Stromal cell of bone marrow (primary cell): ENCODE measurements around the gene DUSP2.
"Not testable (repeated sequence)": the region's sequence is repeated elsewhere in the genome, so short reads cannot be mapped to it uniquely, and the experiment has no call there.

Experiments
- DNase-seq: peaks from one replicate; pipeline ENCODE4 v3.0.0-alpha.2; 2012; ENCODE audit warnings: low read depth

DUSP2 gene

GRCh38 chr2:96161898-96162297 is 16.7 kb upstream of the DUSP2 start:
- DNase-seq, result no peak

- DNase-seq, result not testable (repeated sequence)
Observed at GRCh38 chr2:96160366-96160765, 15.1 kb upstream of the DUSP2 start.

GRCh38 chr2:96159084-96159830 is 14.0 kb upstream of the DUSP2 start:
- no peak for DNase-seq

GRCh38 chr2:96158554-96158940 is 13.3 kb upstream of the DUSP2 start:
- no peak for DNase-seq

- no peak for DNase-seq
Observed at GRCh38 chr2:96157649-96158553, 12.7 kb upstream of the DUSP2 start.

- no peak for DNase-seq
Observed at GRCh38 chr2:96156926-96157648, 11.8 kb upstream of the DUSP2 start.

- DNase-seq, result no peak
Observed at GRCh38 chr2:96156011-96156820, 11.0 kb upstream of the DUSP2 start.

GRCh38 chr2:96154506-96155380 is 9.5 kb upstream of the DUSP2 start:
- DNase-seq, result no peak

GRCh38 chr2:96153991-96154431 is 8.8 kb upstream of the DUSP2 start:
- DNase-seq, result no peak

- no peak for DNase-seq
Observed at GRCh38 chr2:96153291-96153713, 8.1 kb upstream of the DUSP2 start.

- no peak for DNase-seq
Observed at GRCh38 chr2:96152304-96153161, 7.3 kb upstream of the DUSP2 start.

- DNase-seq, result no peak
Observed at GRCh38 chr2:96151595-96152303, 6.5 kb upstream of the DUSP2 start.

GRCh38 chr2:96150791-96151594 is 5.8 kb upstream of the DUSP2 start:
- no peak for DNase-seq

- DNase-seq, result no peak
Observed at GRCh38 chr2:96150007-96150640, 4.9 kb upstream of the DUSP2 start.

- DNase-seq, result peak; percentile 45
Observed at GRCh38 chr2:96148410-96149217, 3.4 kb upstream of the DUSP2 start.

- DNase-seq, result no peak
Observed at GRCh38 chr2:96147593-96148201, 2.5 kb upstream of the DUSP2 start.
